HepG2 (cell line): ENCODE data around the gene ITPK1. TPM values are rescaled to one million over a fixed set of nuclear protein-coding genes. Genes with fewer than 3 reads are reported as not detected.
A peak's percentile ranks its signal among the peaks of the same experiment; 100 is the strongest.

Source experiments
- ATAC-seq: fragments of 200-7000 bp; cut with Tn5 transposase; 3 replicates; pipeline ENCODE4 v1.9.1; 2020; ENCODE audit warnings: mild to moderate bottlenecking, moderate library complexity
- BruUV-seq: library from RNA; stranded (reverse); fragments of 400-500 nt; replicated peaks from 2 replicates; lab custom pipeline; 2021; lab: Mats Ljungman, UMichigan
- CTCF ChIA-PET: fragments of 300-600 bp; formaldehyde crosslinking; extraction: SDS; loops from one replicate; lab custom pipeline; 2021; ENCODE audit warnings: low total read pairs, inconsistent platforms, low intra/inter-chr PET ratio; lab: Yijun Ruan, JAX
- POLR2A ChIA-PET: fragments of 350-600 bp; sonication (Branson Sonifier 250); formaldehyde crosslinking; loops from one replicate; lab custom pipeline; 2020; ENCODE audit warnings: antibody characterized with exemption, inconsistent platforms; lab: Yijun Ruan, JAX
- DNase-seq: peaks from one replicate; pipeline ENCODE4 v3.0.0-alpha.2; 2015; ENCODE audit warnings: low spot score
- FAIRE-seq: peaks from 3 replicates; lab custom pipeline; 2011; peaks lifted over from hg19 to GRCh38; lab: Jason Lieb, UNC
- H2AFZ ChIP-seq: one replicate; pipeline ENCODE4 v1.6.1; 2011; ENCODE audit warnings: low read length, inconsistent platforms
- H3K27ac ChIP-seq: fragments of 300-600 bp; 3 replicates; pipeline ENCODE4 v1.8.0; 2011; ENCODE audit warnings: mixed run types, mild to moderate bottlenecking, mixed read lengths, low read length, inconsistent platforms; ENCODE audit not compliant: insufficient read depth; ENCODE audit errors: extremely low read length
- H3K27me3 ChIP-seq, 2 experiments: fragments of 200-600 bp in 1 of 2; 2 replicates in 1 of 2; 3 replicates in 1 of 2; pipeline versions ENCODE4 v1.6.0 to v1.8.0; 2011; ENCODE audit warnings: low read length in 2 of 2, mild to moderate bottlenecking in 2 of 2, moderate library complexity in 2 of 2, inconsistent platforms in 1 of 2; ENCODE audit not compliant: insufficient read depth in 2 of 2, control insufficient read depth in 1 of 2
- H3K36me3 ChIP-seq, 2 experiments: fragments of 200-600 bp in 1 of 2; replicated peaks in 1 of 2; 2 replicates in 1 of 2; 3 replicates in 1 of 2; pipeline versions ENCODE4 v1.5.1 to v1.8.0; 2011; ENCODE audit warnings: low read length in 2 of 2, inconsistent platforms in 1 of 2; ENCODE audit not compliant: insufficient read depth in 2 of 2, control insufficient read depth in 1 of 2
- H3K4me1 ChIP-seq: 2 replicates; pipeline ENCODE4 v1.5.1; 2012; ENCODE audit warnings: low read length, inconsistent platforms; ENCODE audit not compliant: insufficient read depth
- H3K4me2 ChIP-seq: 2 replicates; pipeline ENCODE4 v1.6.0; 2011; ENCODE audit warnings: low read depth, low read length, inconsistent platforms
- H3K4me3 ChIP-seq, 3 experiments: fragments of 200-600 bp in 1 of 3; sonication (generic), shearing (Covaris generic) in 1 of 3; replicated peaks in 1 of 3; 2 replicates each; pipeline ENCODE4 v1.5.1; 2011 to 2016; ENCODE audit warnings: low read length in 3 of 3, inconsistent platforms in 2 of 3, low read depth in 2 of 3, mild to moderate bottlenecking in 2 of 3, control low read depth in 1 of 3, mixed read lengths in 1 of 3; ENCODE audit not compliant: insufficient read depth in 1 of 3
- H3K79me2 ChIP-seq: one replicate; pipeline ENCODE4 v1.6.1; 2011; ENCODE audit warnings: low read length, inconsistent platforms; ENCODE audit not compliant: insufficient read depth
- H3K9ac ChIP-seq: 2 replicates; pipeline ENCODE4 v1.6.0; 2011; ENCODE audit warnings: mild to moderate bottlenecking, low read depth, low read length, inconsistent platforms; ENCODE audit not compliant: insufficient read depth
- H3K9me3 ChIP-seq: 2 replicates; pipeline ENCODE4 v1.5.1; 2012; ENCODE audit warnings: mild to moderate bottlenecking, low read length
- H4K20me1 ChIP-seq: 2 replicates; pipeline ENCODE4 v1.6.0; 2011; ENCODE audit warnings: inconsistent platforms, mild to moderate bottlenecking, low read length, moderate library complexity; ENCODE audit not compliant: insufficient read depth
- ARID2 ChIP-seq: sonication (generic); formaldehyde crosslinking; IDR thresholded peaks from 2 replicates; pipeline ENCODE4 v1.8.1; 2022; ENCODE audit warnings: mild to moderate bottlenecking, missing genetic modification reagents, borderline replicate concordance
- CSRNP2 ChIP-seq: sonication (generic); formaldehyde crosslinking; conservative IDR thresholded peaks from 2 replicates; pipeline ENCODE4 v1.8.0; 2022; ENCODE audit warnings: low read depth, missing genetic modification reagents
- FOSL2 ChIP-seq: sonication (generic); formaldehyde crosslinking; IDR thresholded peaks from 2 replicates; pipeline ENCODE4 v1.4.0; 2020; ENCODE audit warnings: missing genetic modification reagents
- WGBS: methylation state at CpG from one replicate; pipeline ENCODE4 v1.1.6; 2017; ENCODE audit warnings: low lambda C conversion rate; 5-methylcytosine and 5-hydroxymethylcytosine counted together
- in situ Hi-C: cut with HindIII; loops from 2 replicates; pipeline ENCODE4 v1.10.0; 2017; ENCODE audit warnings: low pct_unique_long_range_greater_than_20kb; ENCODE audit not compliant: extremely low pct_ligation_motif_present
- intact Hi-C: fragments of 100-400 bp; cut with micrococcal nuclease; formaldehyde crosslinking; loops from one replicate; pipeline ENCODE4 v1.10.0; 2022; ENCODE audit not compliant: unreplicated experiment
- polyA plus RNA-seq, 8 experiments: library from polyadenylated mRNA; depleted of rRNA in 3 of 8; stranded (reverse) in 7 of 8; unstranded in 1 of 8; fragments of >200 nt; fragmentation: Illumina TruSeq in 4 of 8; extraction: Trizol in 4 of 8; gene quantifications; 2 replicates each; pipeline versions ENCODE4 v1.2.1 to v1.2.3, GENCODE V29; 2011 to 2016; ENCODE audit warnings: low read depth in 4 of 8, missing spikeins in 1 of 8, mixed read lengths in 1 of 8; ENCODE audit not compliant: insufficient read depth in 1 of 8
- total RNA-seq, 5 experiments: library from RNA; depleted of rRNA; stranded (reverse); fragments of >200 nt; fragmentation: Illumina TruSeq; extraction: Trizol; gene quantifications; 2 replicates each; pipeline ENCODE4 v1.2.3, GENCODE V29; 2016; ENCODE audit warnings: low read depth in 1 of 5

The ITPK1 gene
- total and polyA plus RNA-seq, 2 of the 13 experiments (the other 11 are each of a cell fraction or from before 2014, with no cell fraction given) = 20.5 to 47.5 TPM

- TF ChIP-seq CSRNP2 (CRISPR knock-in tag) (no peak), FOSL2 (CRISPR knock-in tag) (peak; percentile 30; the same call in 1 of the 2 replicates)
- TF ChIP-seq, all 625 proteins: peak for 1
These were observed 39.9 kb upstream of the ITPK1 start for GRCh38 chr14:93155667-93156066.

GRCh38 chr14:93153121-93153520 is 37.4 kb upstream of the ITPK1 start:
- CTCF ChIA-PET = no interaction called here
- H3K4me3 ChIP-seq = no peak overlapping the region
- 16% methylated on average over 6 of the region's 7 CpGs for WGBS

More at GRCh38 chr14:93155667-93156066, 39.9 kb upstream of the ITPK1 start:
- no peak for ATAC-seq
- no peaks in the 10 kb centered on the region; a peak in 1 of 5 replicates for H3K27me3 ChIP-seq
- no peaks in the 10 kb centered on the region for H3K79me2 ChIP-seq
- ChIA-PET POLR2A (no interaction called here), CTCF (no interaction called here)
- no peaks in the 10 kb centered on the region for H3K9me3 ChIP-seq
- no TSS peak for BruUV-seq
- H3K9ac ChIP-seq = no peak overlapping the region
- H3K4me2 ChIP-seq = no peak overlapping the region
- no peak for FAIRE-seq
- intact Hi-C loops = no loop called here
- no peaks in the 10 kb centered on the region for H3K36me3 ChIP-seq
- no peak overlapping the region for H2AFZ ChIP-seq
- no peak for DNase-seq
- H3K4me3 ChIP-seq = no peak overlapping the region
- H3K27ac ChIP-seq = no peak overlapping the region
- in situ Hi-C loops = no loop called here
- H3K4me1 ChIP-seq = peaks cover 42% of the 10 kb centered on the region
- no peaks in the 10 kb centered on the region for H4K20me1 ChIP-seq
- 4% methylated on average over 2 of the region's 2 CpGs for WGBS

More at GRCh38 chr14:93153121-93153520, 37.4 kb upstream of the ITPK1 start:
- Histone ChIP-seq H3K79me2 (no peaks in the 10 kb centered on the region), H4K20me1 (no peaks in the 10 kb centered on the region), H3K27me3 (no peaks in the 10 kb centered on the region; a peak in 1 of 5 replicates), H3K27ac (no peak overlapping the region), H3K9me3 (no peaks in the 10 kb centered on the region)
- FAIRE-seq (no peak), ATAC-seq (no peak)
- in situ Hi-C loops = no loop called here
- intact Hi-C loops = no loop called here
- TF ChIP-seq ARID2 (CRISPR knock-in tag) = no peak
- TF ChIP-seq, all 625 proteins: peak for 0
- DNase-seq = no peak
- Histone ChIP-seq H3K9ac (no peak overlapping the region), H3K4me1 (peaks cover 58% of the 10 kb centered on the region), H2AFZ (no peak overlapping the region), H3K36me3 (no peaks in the 10 kb centered on the region), H3K4me2 (no peak overlapping the region)
- no TSS peak for BruUV-seq
- POLR2A ChIA-PET = no interaction called here
